A549 (cell line): Measurements from ENCODE around the gene DPPA3. TPM values are rescaled to one million over a fixed set of nuclear protein-coding genes. Genes with fewer than 3 reads are reported as not detected.
"Not testable (repeated sequence)": the region's sequence is repeated elsewhere in the genome, so short reads cannot be mapped to it uniquely, and the experiment has no call there.

ENCODE experiments used
- ATAC-seq, 2 experiments: fragments of 200-7000 bp in 1 of 2; fragments of >200 bp in 1 of 2; cut with Nextera tagmentation in 1 of 2; cut with Tn5 transposase in 1 of 2; 3 replicates each; pipeline versions ENCODE4 v1.8.0 to v1.9.1; 2018 to 2020; ENCODE audit warnings: mild to moderate bottlenecking in 1 of 2, moderate library complexity in 1 of 2
- CTCF ChIA-PET: fragments of 300-600 bp; sonication (Branson Sonifier 250); formaldehyde crosslinking; extraction: SDS; loops from one replicate; lab custom pipeline; 2021; ENCODE audit warnings: antibody characterized with exemption, inconsistent platforms; lab: Yijun Ruan, JAX
- POLR2A ChIA-PET: fragments of 350-600 bp; formaldehyde crosslinking; extraction: SDS; loops from one replicate; lab custom pipeline; 2021; ENCODE audit warnings: antibody characterized with exemption, inconsistent platforms; lab: Yijun Ruan, JAX
- DNase-seq, 2 experiments: peaks; one replicate each; pipeline versions ENCODE4 v3.0.0 to v3.0.0-alpha.2; 2011 to 2016; ENCODE audit warnings: low read depth in 1 of 2, low spot score in 1 of 2
- FAIRE-seq: peaks from 2 replicates; lab custom pipeline; 2011; peaks lifted over from hg19 to GRCh38; lab: Jason Lieb, UNC
- H3K27ac ChIP-seq, 2 experiments: fragments of >200 bp; sonication (Bioruptor Twin); formaldehyde crosslinking; 3 replicates each; pipeline ENCODE4 v1.5.1; 2016 to 2017
- H3K4me1 ChIP-seq: fragments of >200 bp; sonication (Bioruptor Twin); formaldehyde crosslinking; 3 replicates; pipeline ENCODE4 v1.6.1; 2016
- H3K4me2 ChIP-seq: fragments of >200 bp; sonication (Bioruptor Twin); formaldehyde crosslinking; 3 replicates; pipeline ENCODE4 v1.6.1; 2016
- H3K4me3 ChIP-seq: fragments of >200 bp; sonication (Bioruptor Twin); formaldehyde crosslinking; 3 replicates; pipeline ENCODE4 v1.5.1; 2016
- H3K9me3 ChIP-seq: fragments of >200 bp; sonication (Bioruptor Twin); formaldehyde crosslinking; 3 replicates; pipeline ENCODE4 v1.6.1; 2016
- BHLHE40 ChIP-seq: IDR thresholded peaks from 2 replicates; pipeline ENCODE4 v1.6.1; 2012; ENCODE audit warnings: low read depth, low read length, inconsistent platforms
- CBX8 ChIP-seq: fragments of 200-600 bp; sonication (generic); IDR thresholded peaks from 2 replicates; pipeline ENCODE4 v1.6.1; 2016
- CHD4 ChIP-seq: fragments of 200-600 bp; sonication (generic); IDR thresholded peaks from 2 replicates; pipeline ENCODE4 v1.6.1; 2016; ENCODE audit warnings: antibody characterized with exemption, mild to moderate bottlenecking, borderline replicate concordance
- EHF ChIP-seq: fragments of 250-450 bp; sonication (Bioruptor Pico); IDR thresholded peaks from 2 replicates; pipeline ENCODE4 v1.5.0; 2020; ENCODE audit warnings: mild to moderate bottlenecking
- ESRRA ChIP-seq: fragments of 150-350 bp; IDR thresholded peaks from 2 replicates; pipeline ENCODE4 v1.6.1; 2014; ENCODE audit warnings: mild to moderate bottlenecking, low read length, borderline replicate concordance
- FOSB ChIP-seq: fragments of 250-450 bp; sonication (Bioruptor Pico); IDR thresholded peaks from 2 replicates; pipeline ENCODE4 v1.5.0; 2020; ENCODE audit warnings: mild to moderate bottlenecking, moderate library complexity
- FOSL2 ChIP-seq, 2 experiments: fragments of 450-650 bp in 1 of 2; fragments of >200 bp in 1 of 2; sonication (Bioruptor Twin) in 1 of 2; formaldehyde crosslinking; IDR thresholded peaks; 2 replicates each; pipeline versions ENCODE4 v1.5.0 to v1.6.1; 2016 to 2020; ENCODE audit warnings: mild to moderate bottlenecking in 1 of 2, moderate library complexity in 1 of 2
- GATA3 ChIP-seq: IDR thresholded peaks from 2 replicates; pipeline ENCODE4 v1.6.1; 2012; ENCODE audit warnings: borderline replicate concordance
- HES2 ChIP-seq: fragments of >200 bp; sonication (Bioruptor Twin); formaldehyde crosslinking; IDR thresholded peaks from 2 replicates; pipeline ENCODE4 v1.6.1; 2016
- HOXA7 ChIP-seq: fragments of 250-450 bp; sonication (Bioruptor Pico); IDR thresholded peaks from 2 replicates; pipeline ENCODE4 v1.5.0; 2020; ENCODE audit warnings: mild to moderate bottlenecking, moderate library complexity
- JUNB ChIP-seq: fragments of >200 bp; sonication (Bioruptor Twin); formaldehyde crosslinking; IDR thresholded peaks from 2 replicates; pipeline ENCODE4 v1.6.1; 2016
- MAX ChIP-seq: IDR thresholded peaks from 2 replicates; pipeline ENCODE4 v1.6.1; 2012
- MAZ ChIP-seq: fragments of 150-350 bp; IDR thresholded peaks from 2 replicates; pipeline ENCODE4 v1.6.1; 2014; ENCODE audit warnings: antibody characterized with exemption, low read depth, low read length, borderline replicate concordance
- MYC ChIP-seq: IDR thresholded peaks from 2 replicates; pipeline ENCODE4 v1.6.1; 2012; ENCODE audit warnings: mild to moderate bottlenecking, inconsistent platforms, low read length, improper control_type of control experiment, borderline replicate concordance
- NFE2L2 ChIP-seq: fragments of 150-350 bp; conservative IDR thresholded peaks from 2 replicates; pipeline ENCODE4 v1.6.1; 2014; ENCODE audit warnings: low read length
- NPAS2 ChIP-seq: fragments of 250-450 bp; sonication (Bioruptor Pico); IDR thresholded peaks from 2 replicates; pipeline ENCODE4 v1.8.0; 2022; ENCODE audit warnings: mild to moderate bottlenecking, moderate library complexity, borderline replicate concordance
- NR3C1 ChIP-seq: fragments of >200 bp; sonication (Bioruptor Twin); formaldehyde crosslinking; IDR thresholded peaks from 3 replicates; pipeline ENCODE4 v1.6.1; 2017
- PBX3 ChIP-seq: IDR thresholded peaks from 2 replicates; pipeline ENCODE4 v1.6.1; 2012
- POLR2A ChIP-seq: IDR thresholded peaks from 2 replicates; pipeline ENCODE4 v1.6.1; 2012; ENCODE audit warnings: mild to moderate bottlenecking, low read length
- RFX5 ChIP-seq: fragments of 450-650 bp; IDR thresholded peaks from 2 replicates; pipeline ENCODE4 v1.7.1; 2014; ENCODE audit warnings: antibody characterized with exemption, mild to moderate bottlenecking, moderate library complexity
- RNF2 ChIP-seq: fragments of 200-600 bp; sonication (generic); IDR thresholded peaks from 2 replicates; pipeline ENCODE4 v1.6.1; 2016; ENCODE audit warnings: low read depth, mild to moderate bottlenecking, antibody characterized with exemption, moderate library complexity, borderline replicate concordance
- SMC3 ChIP-seq: fragments of >200 bp; sonication (Bioruptor Twin); formaldehyde crosslinking; IDR thresholded peaks from 3 replicates; pipeline ENCODE4 v1.6.1; 2018; ENCODE audit warnings: inconsistent platforms
- SREBF2 ChIP-seq: fragments of 450-650 bp; IDR thresholded peaks from 2 replicates; pipeline ENCODE4 v1.6.1; 2014; ENCODE audit warnings: mild to moderate bottlenecking, moderate library complexity
- TP53 ChIP-seq: fragments of 250-450 bp; sonication (Bioruptor Pico); IDR thresholded peaks from 2 replicates; pipeline ENCODE4 v1.5.0; 2021; ENCODE audit warnings: mild to moderate bottlenecking, moderate library complexity
- USF2 ChIP-seq: fragments of 450-650 bp; IDR thresholded peaks from 2 replicates; pipeline ENCODE4 v1.6.1; 2014; ENCODE audit warnings: antibody characterized with exemption
- ZC3H11A ChIP-seq: fragments of 450-650 bp; IDR thresholded peaks from 2 replicates; pipeline ENCODE4 v1.6.1; 2014; ENCODE audit warnings: antibody characterized with exemption, mild to moderate bottlenecking
- ZNF302 ChIP-seq: fragments of 250-450 bp; sonication (Bioruptor Pico); IDR thresholded peaks from 2 replicates; pipeline ENCODE4 v1.9.0; 2021; ENCODE audit warnings: inconsistent platforms, mild to moderate bottlenecking, moderate library complexity
- ZSCAN20 ChIP-seq: fragments of 250-450 bp; sonication (Bioruptor Pico); IDR thresholded peaks from 2 replicates; pipeline ENCODE4 v1.8.0; 2022; ENCODE audit warnings: mild to moderate bottlenecking, moderate library complexity
- WGBS: methylation state at CpG from one replicate; pipeline ENCODE4 v1.1.6; 2017; ENCODE audit errors: missing lambda C conversion rate; 5-methylcytosine and 5-hydroxymethylcytosine counted together
- polyA plus RNA-seq, 4 experiments: library from polyadenylated mRNA; depleted of rRNA in 3 of 4; stranded (reverse); fragments of >200 nt; fragmentation: RNase III in 1 of 4; extraction: RNeasy Plus Mini Kit Qiagen cat#74134 plus additional on column Dnase treatment in 1 of 4; gene quantifications; 2 replicates in 3 of 4; 3 replicates in 1 of 4; pipeline ENCODE4 v1.2.3, GENCODE V29; 2011 to 2017

The DPPA3 gene
- polyA plus RNA-seq, 2 of the 4 experiments (the other 2 are of a cell fraction) = not detected

GRCh38 chr12:7750350-7750749 lies 39.1 kb downstream of the DPPA3 start:
- Histone ChIP-seq H3K4me3 (no peak overlapping the region), H3K4me2 (no peak overlapping the region), H3K27ac (no peak overlapping the region), H3K9me3 (no peaks in the 10 kb centered on the region), H3K4me1 (no peaks in the 10 kb centered on the region)
- ATAC-seq (no peak), DNase-seq (no peak), FAIRE-seq (no peak)
- WGBS = 78% methylated on average over 6 of the region's 6 CpGs
- CTCF ChIA-PET = no interaction called here
- TF ChIP-seq HES2 (no peak), EHF (CRISPR knock-in tag) (no peak), POLR2A (no peak), BHLHE40 (no peak), RNF2 (no peak), ZSCAN20 (no peak), ZNF302 (CRISPR knock-in tag) (no peak), SREBF2 (no peak), MYC (no peak), NR3C1 (no peak), GATA3 (no peak)
- TF ChIP-seq, all 56 proteins: peak for 0
- POLR2A ChIA-PET = no interaction called here

GRCh38 chr12:7751394-7751793 lies 40.2 kb downstream of the DPPA3 start:
- ChIA-PET POLR2A (no interaction called here), CTCF (no interaction called here)
- Histone ChIP-seq H3K4me3 (no peak overlapping the region), H3K4me1 (no peaks in the 10 kb centered on the region), H3K27ac (no peak overlapping the region), H3K9me3 (no peaks in the 10 kb centered on the region), H3K4me2 (no peak overlapping the region)
- WGBS = 76% methylated on average over 20 of the region's 20 CpGs
- ATAC-seq (no peak), DNase-seq (no peak), FAIRE-seq (no peak)
- TF ChIP-seq POLR2A (no peak), MAX (no peak), TP53 (CRISPR knock-in tag) (no peak), HOXA7 (CRISPR knock-in tag) (no peak), USF2 (no peak), SREBF2 (no peak), ZC3H11A (no peak), NPAS2 (no peak), CBX8 (no peak), RFX5 (no peak), GATA3 (no peak), JUNB (no peak), ESRRA (no peak), PBX3 (no peak), CHD4 (no peak), NFE2L2 (no peak), MAZ (no peak), FOSB (no peak), SMC3 (no peak), FOSL2 (IDR thresholded peaks at IDR 0.05) (no peak), FOSL2 (CRISPR knock-in tag; IDR thresholded peaks at IDR 0.05) (no peak)

GRCh38 chr12:7751941-7752922 lies 41.0 kb downstream of the DPPA3 start:
- H3K4me3 ChIP-seq, H3K4me1 ChIP-seq, ATAC-seq, POLR2A ChIA-PET, H3K27ac ChIP-seq, FAIRE-seq, H3K4me2 ChIP-seq, H3K9me3 ChIP-seq, DNase-seq, CTCF ChIA-PET: not testable (repeated sequence)
- WGBS = 73% methylated on average over 26 of the region's 48 CpGs

- ATAC-seq, H3K4me1 ChIP-seq, POLR2A ChIA-PET, H3K4me3 ChIP-seq, FAIRE-seq, H3K27ac ChIP-seq, CTCF ChIA-PET, DNase-seq, H3K9me3 ChIP-seq, H3K4me2 ChIP-seq: not testable (repeated sequence)
- 78% methylated on average over 9 of the region's 9 CpGs for WGBS
Observed at GRCh38 chr12:7755668-7756067, 44.4 kb downstream of the DPPA3 start.
